GM12892 (cell line): Measurements from ENCODE around the gene RASL12.

Experiments
- POLR2A ChIP-seq: IDR thresholded peaks from 2 replicates; pipeline ENCODE4 v1.6.1; 2011; ENCODE audit warnings: low read depth, low read length, control low read depth
- POLR2AphosphoS5 ChIP-seq: IDR thresholded peaks from 2 replicates; pipeline ENCODE4 v1.6.1; 2011; ENCODE audit warnings: low read depth, low read length, control low read depth

DNA sequence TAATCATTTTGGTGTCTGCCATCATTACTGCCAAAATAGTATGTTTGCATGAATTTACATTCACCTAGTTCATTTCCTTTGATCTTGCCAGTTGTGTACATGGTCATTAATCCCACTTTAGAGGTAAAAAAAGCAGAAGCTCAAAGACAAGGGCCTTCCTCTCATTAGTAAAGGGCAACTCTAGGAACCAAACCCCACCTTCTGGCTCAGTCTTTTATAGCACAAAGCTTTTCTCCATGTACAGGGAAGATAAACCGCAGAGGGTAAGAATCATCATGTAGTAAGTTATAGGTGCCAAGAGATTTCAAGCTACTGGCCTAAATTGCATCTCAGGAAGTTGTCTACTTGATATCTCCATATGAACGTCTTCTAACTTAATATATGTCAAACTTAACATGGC lies 58.8 kb downstream of the RASL12 start:
- TF ChIP-seq POLR2AphosphoS5: no peak
- TF ChIP-seq POLR2A: no peak
